CD14-positive monocyte (primary cell): ENCODE data around the gene SLC25A48. TPM values are rescaled to one million over a fixed set of nuclear protein-coding genes. Genes with fewer than 3 reads are reported as not detected.

Experiments
- DNase-seq, 3 donors: peaks; one replicate each; pipeline ENCODE4 v3.0.0-alpha.2; 2011 to 2022
- H2AFZ ChIP-seq: 2 replicates; pipeline ENCODE4 v1.6.0; 2012; ENCODE audit warnings: mild to moderate bottlenecking, low read depth, low read length, inconsistent platforms; ENCODE audit not compliant: insufficient read depth, poor library complexity, severe bottlenecking
- H3K27ac ChIP-seq, 2 donors: 1 replicate in 1 of 2; 2 replicates in 1 of 2; pipeline ENCODE4 v1.5.1; 2012 to 2013; ENCODE audit warnings: low read length in 2 of 2, control low read depth in 1 of 2, inconsistent platforms in 1 of 2, low read depth in 1 of 2, mild to moderate bottlenecking in 1 of 2
- H3K27me3 ChIP-seq, 2 donors: one replicate each; pipeline versions ENCODE4 v1.6.0 to v1.6.1; 2011 to 2013; ENCODE audit warnings: low read length in 2 of 2; ENCODE audit not compliant: control insufficient read depth in 2 of 2, insufficient read depth in 2 of 2
- H3K36me3 ChIP-seq, 2 donors: replicated peaks in 1 of 2; 1 replicate in 1 of 2; 2 replicates in 1 of 2; pipeline versions ENCODE4 v1.5.1 to v1.6.1; 2012 to 2013; ENCODE audit warnings: low read length in 2 of 2, control low read depth in 1 of 2, inconsistent platforms in 1 of 2, mild to moderate bottlenecking in 1 of 2; ENCODE audit not compliant: insufficient read depth in 2 of 2, control insufficient read depth in 1 of 2
- H3K4me1 ChIP-seq, 2 donors: 1 replicate in 1 of 2; 2 replicates in 1 of 2; pipeline versions ENCODE4 v1.5.1 to v1.6.1; 2012 to 2013; ENCODE audit warnings: low read length in 2 of 2, control low read depth in 1 of 2, inconsistent platforms in 1 of 2, mild to moderate bottlenecking in 1 of 2, moderate library complexity in 1 of 2; ENCODE audit not compliant: insufficient read depth in 2 of 2, control insufficient read depth in 1 of 2
- H3K4me2 ChIP-seq: replicated peaks from 2 replicates; pipeline ENCODE3; 2012; ENCODE audit warnings: low read length, moderate library complexity, mild to moderate bottlenecking; ENCODE audit not compliant: poor library complexity, severe bottlenecking; ENCODE audit errors: extremely low read depth
- H3K4me3 ChIP-seq, 3 experiments: fragments of 200-600 bp in 1 of 3; sonication (generic) in 1 of 3; replicated peaks in 1 of 3; 1 replicate in 2 of 3; 2 replicates in 1 of 3; pipeline ENCODE4 v1.5.1; 2011 to 2013; ENCODE audit warnings: low read length in 3 of 3, mild to moderate bottlenecking in 3 of 3, control low read depth in 2 of 3, low read depth in 2 of 3, inconsistent platforms in 1 of 3, moderate library complexity in 1 of 3
- H3K79me2 ChIP-seq: 2 replicates; pipeline ENCODE4 v1.6.0; 2012; ENCODE audit warnings: mild to moderate bottlenecking, control low read depth, inconsistent platforms, low read length, moderate library complexity; ENCODE audit not compliant: insufficient read depth
- H3K9ac ChIP-seq: 2 replicates; pipeline ENCODE4 v1.6.0; 2017; ENCODE audit warnings: low read length, mild to moderate bottlenecking; ENCODE audit not compliant: insufficient read depth, poor library complexity, severe bottlenecking
- H3K9me3 ChIP-seq, 2 donors: replicated peaks in 1 of 2; 1 replicate in 1 of 2; 2 replicates in 1 of 2; pipeline versions ENCODE4 v1.5.1 to v1.6.1; 2012 to 2013; ENCODE audit warnings: low read length in 2 of 2, control low read depth in 1 of 2; ENCODE audit not compliant: control insufficient read depth in 1 of 2, insufficient read depth in 1 of 2
- H4K20me1 ChIP-seq: 2 replicates; pipeline ENCODE4 v1.6.0; 2012; ENCODE audit warnings: mild to moderate bottlenecking, low read length, control low read depth, moderate library complexity; ENCODE audit not compliant: insufficient read depth
- H3K27ac Mint-ChIP-seq, 7 donors: one replicate each; pipeline ENCODE4 v1.8.0; 2020; ENCODE audit warnings: mild to moderate bottlenecking in 7 of 7, mixed read lengths in 7 of 7, moderate library complexity in 6 of 7, inconsistent platforms in 2 of 7
- H3K27me3 Mint-ChIP-seq, 3 donors: one replicate each; pipeline ENCODE4 v1.8.0; 2021 to 2022; ENCODE audit warnings: low read depth in 3 of 3, mild to moderate bottlenecking in 3 of 3, mixed read lengths in 3 of 3, moderate library complexity in 3 of 3, inconsistent platforms in 1 of 3
- H3K36me3 Mint-ChIP-seq, 2 donors: one replicate each; pipeline ENCODE4 v1.8.0; 2020; ENCODE audit warnings: mixed read lengths in 2 of 2, inconsistent platforms in 1 of 2, mild to moderate bottlenecking in 1 of 2
- H3K4me1 Mint-ChIP-seq: one replicate; pipeline ENCODE4 v1.8.0; 2020; ENCODE audit warnings: mild to moderate bottlenecking, mixed read lengths
- H3K4me3 Mint-ChIP-seq, 2 donors: one replicate each; pipeline ENCODE4 v1.8.0; 2020; ENCODE audit warnings: mild to moderate bottlenecking in 2 of 2, mixed read lengths in 2 of 2, moderate library complexity in 1 of 2
- H3K9me3 Mint-ChIP-seq, 7 donors: one replicate each; pipeline ENCODE4 v1.8.0; 2020 to 2022; ENCODE audit warnings: mixed read lengths in 7 of 7, mild to moderate bottlenecking in 6 of 7, moderate library complexity in 6 of 7, inconsistent platforms in 2 of 7
- WGBS: methylation state at CpG from one replicate; pipeline ENCODE4 v1.1.5; 2013; ENCODE audit warnings: missing lambda C conversion rate; ENCODE audit not compliant: insufficient coverage; 5-methylcytosine and 5-hydroxymethylcytosine counted together
- intact Hi-C, 2 donors: fragments of 100-400 bp; cut with micrococcal nuclease; formaldehyde crosslinking; loops; one replicate each; pipeline versions ENCODE4 v1.15.0 to v1.15.1; 2023
- polyA plus RNA-seq, 3 donors: library from polyadenylated mRNA; depleted of rRNA in 1 of 3; unstranded in 2 of 3; stranded (reverse) in 1 of 3; fragments of 300-500 nt in 2 of 3; fragments of >200 nt in 1 of 3; fragmentation: Illumina TruSeq in 2 of 3; gene quantifications; 1 replicate in 2 of 3; 2 replicates in 1 of 3; pipeline ENCODE4 v1.2.3, GENCODE V29; 2012 to 2021
- TF ChIP-seq, protein P1 (sequence below): fragments of 200-600 bp; IDR thresholded peaks from one replicate; pipeline ENCODE4 v1.8.0; 2022; ENCODE audit warnings: antibody characterized with exemption, mild to moderate bottlenecking

Gene SLC25A48
- polyA plus RNA-seq, 3 donors = not detected

DNA sequence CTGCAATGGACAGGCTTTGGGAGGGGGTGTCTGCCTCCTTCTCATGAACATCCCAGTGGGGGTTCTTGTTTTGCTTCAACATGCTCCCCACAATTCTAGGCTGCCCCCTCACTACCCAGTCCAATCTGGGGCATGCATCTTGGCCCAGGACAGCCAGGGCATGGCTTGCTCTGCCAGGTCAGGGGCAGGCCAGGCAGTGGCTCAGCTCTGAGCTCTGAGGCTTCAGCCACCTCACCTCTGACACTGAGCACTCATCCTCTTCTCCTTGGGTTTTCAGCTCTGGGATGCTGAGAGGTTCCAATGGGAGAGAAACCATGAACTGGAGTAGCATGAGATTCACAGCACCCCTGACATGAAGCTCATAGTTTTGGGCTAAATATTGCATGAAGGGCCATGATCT is 11.8 kb downstream of the SLC25A48 start:
- no peaks in the 10 kb centered on the region for H3K4me1 Mint-ChIP-seq
- H3K4me3 ChIP-seq = no peak overlapping the region
- H3K4me3 Mint-ChIP-seq = no peak overlapping the region
- no peak overlapping the region for H3K4me2 ChIP-seq
- H3K27me3 ChIP-seq = no peaks in the 10 kb centered on the region
- no peaks in the 10 kb centered on the region for H3K36me3 Mint-ChIP-seq
- H3K9ac ChIP-seq = no peak overlapping the region
- no peaks in the 10 kb centered on the region for H4K20me1 ChIP-seq
- no peak overlapping the region for H3K27ac Mint-ChIP-seq
- H3K4me1 ChIP-seq = no peaks in the 10 kb centered on the region
- no peak for DNase-seq
- TF ChIP-seq, protein P1, sequence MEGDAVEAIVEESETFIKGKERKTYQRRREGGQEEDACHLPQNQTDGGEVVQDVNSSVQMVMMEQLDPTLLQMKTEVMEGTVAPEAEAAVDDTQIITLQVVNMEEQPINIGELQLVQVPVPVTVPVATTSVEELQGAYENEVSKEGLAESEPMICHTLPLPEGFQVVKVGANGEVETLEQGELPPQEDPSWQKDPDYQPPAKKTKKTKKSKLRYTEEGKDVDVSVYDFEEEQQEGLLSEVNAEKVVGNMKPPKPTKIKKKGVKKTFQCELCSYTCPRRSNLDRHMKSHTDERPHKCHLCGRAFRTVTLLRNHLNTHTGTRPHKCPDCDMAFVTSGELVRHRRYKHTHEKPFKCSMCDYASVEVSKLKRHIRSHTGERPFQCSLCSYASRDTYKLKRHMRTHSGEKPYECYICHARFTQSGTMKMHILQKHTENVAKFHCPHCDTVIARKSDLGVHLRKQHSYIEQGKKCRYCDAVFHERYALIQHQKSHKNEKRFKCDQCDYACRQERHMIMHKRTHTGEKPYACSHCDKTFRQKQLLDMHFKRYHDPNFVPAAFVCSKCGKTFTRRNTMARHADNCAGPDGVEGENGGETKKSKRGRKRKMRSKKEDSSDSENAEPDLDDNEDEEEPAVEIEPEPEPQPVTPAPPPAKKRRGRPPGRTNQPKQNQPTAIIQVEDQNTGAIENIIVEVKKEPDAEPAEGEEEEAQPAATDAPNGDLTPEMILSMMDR = no peak
- H3K9me3 Mint-ChIP-seq = peaks cover 0 to 3% (median 0%) of the 10 kb centered on the region in 7 donors
- H3K36me3 ChIP-seq = no peaks in the 10 kb centered on the region
- no peaks in the 10 kb centered on the region for H3K79me2 ChIP-seq
- intact Hi-C loops = no loop called here
- H3K27ac ChIP-seq = no peak overlapping the region
- no peak overlapping the region for H2AFZ ChIP-seq
- peaks cover 10 to 13% (median 11%) of the 10 kb centered on the region in 3 donors for H3K27me3 Mint-ChIP-seq
- H3K9me3 ChIP-seq = no peaks in the 10 kb centered on the region

DNA sequence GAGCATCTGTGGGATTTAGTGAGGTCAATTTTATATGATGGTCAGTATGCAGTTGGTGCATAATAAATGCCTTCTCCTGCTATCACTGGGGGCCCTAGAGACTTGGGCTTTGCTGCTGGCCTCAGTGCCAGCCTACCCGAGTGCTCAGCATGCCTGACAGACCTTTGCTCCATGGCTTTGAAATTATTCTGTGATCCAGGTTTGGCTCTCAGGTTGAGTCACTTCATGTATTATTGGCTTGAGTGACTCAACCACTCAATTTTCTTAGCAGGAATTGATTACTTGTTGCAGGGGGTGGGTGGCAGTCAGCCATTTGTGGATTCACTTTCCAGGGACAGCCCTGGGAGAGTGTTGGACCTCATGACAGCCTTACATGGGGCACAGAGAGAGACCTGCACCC is 13.5 kb downstream of the SLC25A48 start:
- Histone ChIP-seq H3K9me3 (no peaks in the 10 kb centered on the region), H2AFZ (no peak overlapping the region), H4K20me1 (no peaks in the 10 kb centered on the region), H3K27me3 (no peaks in the 10 kb centered on the region), H3K27ac (no peak overlapping the region), H3K4me1 (no peaks in the 10 kb centered on the region), H3K4me3 (no peak overlapping the region), H3K36me3 (no peaks in the 10 kb centered on the region), H3K4me2 (no peak overlapping the region), H3K79me2 (no peaks in the 10 kb centered on the region), H3K9ac (no peak overlapping the region)
- Mint-ChIP-seq H3K27me3 (peaks cover 2 to 11% (median 4%) of the 10 kb centered on the region in 3 donors), H3K36me3 (no peaks in the 10 kb centered on the region), H3K9me3 (peaks cover 0 to 3% (median 0%) of the 10 kb centered on the region in 7 donors), H3K4me1 (no peaks in the 10 kb centered on the region), H3K4me3 (no peak overlapping the region), H3K27ac (no peak overlapping the region)
- TF ChIP-seq, protein P1 = no peak
- intact Hi-C loops = no loop called here
- no CpG with 5 or more reads among the region's 1 CpG for WGBS
- no peak for DNase-seq
